RWPE1 (cell line): ENCODE results near the gene ARSB.

Experiments
- CTCF ChIA-PET: fragments of 350-600 bp; sonication (Branson Sonifier 250); formaldehyde crosslinking; extraction: SDS; loops from one replicate; lab custom pipeline; 2021; lab: Yijun Ruan, JAX
- POLR2A ChIA-PET: fragments of 400-600 bp; formaldehyde crosslinking; extraction: SDS; loops from one replicate; lab custom pipeline; 2020; ENCODE audit warnings: antibody characterized with exemption; ENCODE audit not compliant: low non-redundant PET; lab: Yijun Ruan, JAX
- DNase-seq: peaks from one replicate; pipeline ENCODE4 v3.0.0; 2012; ENCODE audit warnings: low spot score
- H3K27ac ChIP-seq: fragments of 450-650 bp; 2 replicates; pipeline ENCODE4 v1.5.1; 2017
- CTCF ChIP-seq: fragments of 450-650 bp; conservative IDR thresholded peaks from 2 replicates; pipeline ENCODE4 v1.5.1; 2017; ENCODE audit warnings: low read depth, mild to moderate bottlenecking

Gene ARSB

GRCh38 chr5:78750281-78750680 is 234.8 kb downstream of the ARSB start:
- ChIA-PET POLR2A (no interaction called here), CTCF (interaction anchor here (0.7 kb wide), 1 partner anchor 1797 kb away, joined by 5 read pairs; no protein-coding TSS in a partner anchor)
- TF ChIP-seq CTCF: no peak

GRCh38 chr5:78747705-78748359 is 237.3 kb downstream of the ARSB start:
- ChIA-PET CTCF (no interaction called here), POLR2A (no interaction called here)
- H3K27ac ChIP-seq: no peak overlapping the region
- no peak for DNase-seq
- no peak for TF ChIP-seq CTCF

More at GRCh38 chr5:78750281-78750680, 234.8 kb downstream of the ARSB start:
- H3K27ac ChIP-seq: no peak overlapping the region
- DNase-seq: no peak

GRCh38 chr5:78747055-78747454 is 238.1 kb downstream of the ARSB start:
- no peak for TF ChIP-seq CTCF
- ChIA-PET POLR2A (no interaction called here), CTCF (interaction anchor here (0.8 kb wide), 1 partner anchor 9 kb away, joined by 3 read pairs; no protein-coding TSS in a partner anchor)
- H3K27ac ChIP-seq: no peak overlapping the region
- no peak for DNase-seq

GRCh38 chr5:78746021-78746770 is 238.9 kb downstream of the ARSB start:
- DNase-seq: no peak
- TF ChIP-seq CTCF: no peak
- ChIA-PET CTCF (interaction anchor here (0.6 to 1.4 kb wide), 5 partner anchors 10 to 506 kb away, joined by 3 to 4 read pairs (median 3); no protein-coding TSS in a partner anchor), POLR2A (no interaction called here)
- H3K27ac ChIP-seq: no peak overlapping the region

- no peak for DNase-seq
- H3K27ac ChIP-seq: no peak overlapping the region
- POLR2A ChIA-PET: no interaction called here
- TF ChIP-seq CTCF: no peak
- CTCF ChIA-PET: interaction anchor here (1.4 kb wide), 1 partner anchor 97 kb away, joined by 4 read pairs; no protein-coding TSS in a partner anchor
These were observed 240.1 kb downstream of the ARSB start for GRCh38 chr5:78744951-78745534.

GRCh38 chr5:78741019-78741418 is 244.1 kb downstream of the ARSB start:
- CTCF ChIA-PET: interaction anchor here (0.6 kb wide), 1 partner anchor 150 kb away, joined by 3 read pairs; no protein-coding TSS in a partner anchor
- no peak for DNase-seq
- no peak overlapping the region for H3K27ac ChIP-seq
- POLR2A ChIA-PET: no interaction called here
- TF ChIP-seq CTCF: no peak
